Progenitor cell of endocrine pancreas (in vitro differentiated cells): ENCODE data around the gene ARSJ. TPM values are rescaled to one million over a fixed set of nuclear protein-coding genes. Genes with fewer than 3 reads are reported as not detected.

Experiments
- DNase-seq: peaks from one replicate; pipeline ENCODE4 v3.0.0; 2021; ENCODE audit warnings: low spot score; ENCODE audit not compliant: unreplicated experiment
- H3K27ac Mint-ChIP-seq: 2 replicates; pipeline ENCODE4 v1.8.0; 2021; ENCODE audit warnings: mild to moderate bottlenecking, moderate library complexity, mixed read lengths
- H3K27me3 Mint-ChIP-seq: 2 replicates; pipeline ENCODE4 v1.8.0; 2021; ENCODE audit warnings: mixed read lengths
- H3K36me3 Mint-ChIP-seq: 2 replicates; pipeline ENCODE4 v1.8.0; 2022; ENCODE audit warnings: mixed read lengths; ENCODE audit not compliant: insufficient read depth
- H3K4me1 Mint-ChIP-seq: 2 replicates; pipeline ENCODE4 v1.8.0; 2021; ENCODE audit warnings: low read depth, mixed read lengths
- H3K4me3 Mint-ChIP-seq: 2 replicates; pipeline ENCODE4 v1.8.0; 2021; ENCODE audit warnings: low read depth, mild to moderate bottlenecking, moderate library complexity, mixed read lengths
- H3K9me3 Mint-ChIP-seq: 2 replicates; pipeline ENCODE4 v1.8.0; 2021; ENCODE audit warnings: low read depth, mixed read lengths
- CTCF ChIP-seq: fragments of 200-600 bp; sonication (generic); IDR thresholded peaks from one replicate; pipeline ENCODE4 v1.5.0; 2021; ENCODE audit warnings: antibody characterized with exemption, mild to moderate bottlenecking; ENCODE audit not compliant: unreplicated experiment
- total RNA-seq: library from RNA; stranded (reverse); gene quantifications from 2 replicates; pipeline ENCODE4 v1.2.1, GENCODE V29; 2021

Gene ARSJ
- total RNA-seq, 1 donor from 2014 or later: 0.46 TPM

GRCh38 chr4:113972781-113973180 is 6.7 kb downstream of the ARSJ start:
- Mint-ChIP-seq H3K4me3 (no peak overlapping the region), H3K27ac (no peak overlapping the region), H3K36me3 (no peaks in the 10 kb centered on the region), H3K9me3 (peaks cover 11% of the 10 kb centered on the region), H3K27me3 (peaks cover 16% of the 10 kb centered on the region), H3K4me1 (no peaks in the 10 kb centered on the region)
- TF ChIP-seq CTCF: no peak
- no peak for DNase-seq

GRCh38 chr4:113971706-113972360 is 7.6 kb downstream of the ARSJ start:
- no peak for TF ChIP-seq CTCF
- Mint-ChIP-seq H3K4me1 (no peaks in the 10 kb centered on the region), H3K36me3 (no peaks in the 10 kb centered on the region), H3K4me3 (no peak overlapping the region), H3K27me3 (peaks cover 6% of the 10 kb centered on the region), H3K9me3 (peaks cover 11% of the 10 kb centered on the region), H3K27ac (no peak overlapping the region)
- DNase-seq: no peak

GRCh38 chr4:113969709-113970334 is 9.6 kb downstream of the ARSJ start:
- Mint-ChIP-seq H3K27me3 (peaks cover 5% of the 10 kb centered on the region), H3K4me3 (no peak overlapping the region), H3K36me3 (no peaks in the 10 kb centered on the region), H3K4me1 (no peaks in the 10 kb centered on the region), H3K27ac (no peak overlapping the region), H3K9me3 (peaks cover 11% of the 10 kb centered on the region)
- no peak for TF ChIP-seq CTCF
- no peak for DNase-seq

GRCh38 chr4:113968473-113968872 is 11.0 kb downstream of the ARSJ start:
- peaks cover under 1% of the 10 kb centered on the region for H3K9me3 Mint-ChIP-seq
- no peaks in the 10 kb centered on the region for H3K4me1 Mint-ChIP-seq
- H3K27ac Mint-ChIP-seq: peak overlapping the region; percentile 1
- peaks cover 3% of the 10 kb centered on the region for H3K27me3 Mint-ChIP-seq
- no peak for TF ChIP-seq CTCF
- H3K36me3 Mint-ChIP-seq: no peaks in the 10 kb centered on the region
- DNase-seq: no peak
- H3K4me3 Mint-ChIP-seq: no peak overlapping the region

GRCh38 chr4:113967687-113968086 is 11.8 kb downstream of the ARSJ start:
- H3K27ac Mint-ChIP-seq: no peak overlapping the region
- H3K9me3 Mint-ChIP-seq: no peaks in the 10 kb centered on the region
- H3K4me1 Mint-ChIP-seq: peaks cover 2% of the 10 kb centered on the region
- no peaks in the 10 kb centered on the region for H3K36me3 Mint-ChIP-seq
- no peak overlapping the region for H3K4me3 Mint-ChIP-seq
- H3K27me3 Mint-ChIP-seq: peaks cover 3% of the 10 kb centered on the region
- DNase-seq: no peak
- no peak for TF ChIP-seq CTCF
